ENCODE results near the gene LRCH1. TPM values are rescaled to one million over a fixed set of nuclear protein-coding genes. Genes with fewer than 3 reads are reported as not detected.

LRCH1 gene
- total and polyA plus RNA-seq, 2 of the 4 experiments (the other 2 are of a cell fraction), result 7.0 to 8.8 TPM

GRCh38 chr13:46613409-46614049 is 60.6 kb downstream of the LRCH1 start:
- DNase-seq, result peak; percentile 40
- in situ Hi-C loops (cut with MboI; ENCODE audit: low sequenced_read_pairs) (loop anchor here (5.0 kb wide), 1 partner anchor 61 kb away; the partner anchor contains the start of gene LRCH1), dilution Hi-C loops (cut with HindIII; ENCODE audit: low sequenced_read_pairs, unreplicated experiment) (no loop called here), intact Hi-C loops (cut with micrococcal nuclease) (no loop called here)
- Histone ChIP-seq H3K4ac (ENCODE audit: low read depth, low read length) (no peak overlapping the region), H3K14ac (replicated peaks; ENCODE audit: low read depth, low read length) (no peak overlapping the region; the same call in 1 of the 2 replicates), H4K8ac (ENCODE audit: low read depth in 2 of 2, low read length in 2 of 2) (no peak overlapping the region), H3K23ac (ENCODE audit: low read depth, low read length) (no peak overlapping the region), H3K9me3 (ENCODE audit: control insufficient read depth, insufficient read depth, low read length) (no peaks in the 10 kb centered on the region), H2AK9ac (replicated peaks; ENCODE audit: low read depth, low read length, poor library complexity) (no peak overlapping the region), H2BK15ac (ENCODE audit: low read depth, low read length) (no peak overlapping the region), H4K5ac (ENCODE audit: low read depth, low read length) (peak overlapping the region; percentile 58; the same call in 1 of the 2 replicates), H3K4me1 (ENCODE audit: control insufficient read depth, insufficient read depth, low read length) (peaks cover 16% of the 10 kb centered on the region), H4K20me1 (ENCODE audit: insufficient read depth, low read length) (peaks cover 30% of the 10 kb centered on the region), H3K27me3 (ENCODE audit: control insufficient read depth, insufficient read depth, low read length) (no peaks in the 10 kb centered on the region), H2AFZ (replicated peaks; ENCODE audit: low read length, poor library complexity) (no peak overlapping the region), H3K56ac (ENCODE audit: extremely low read depth, insufficient read depth, low read length) (no peak overlapping the region), H3K18ac (ENCODE audit: low read depth, low read length) (peak overlapping the region; percentile 24; the same call in 1 of the 2 replicates), H2AK5ac (ENCODE audit: low read depth, low read length) (no peak overlapping the region; the same call in 1 of the 2 replicates), H3K36me3 (ENCODE audit: control insufficient read depth, insufficient read depth, low read length) (no peaks in the 10 kb centered on the region), H2BK120ac (ENCODE audit: low read depth, low read length) (no peak overlapping the region), H2BK5ac (ENCODE audit: low read depth, low read length, poor library complexity, severe bottlenecking) (no peak overlapping the region), H3K79me1 (ENCODE audit: low read depth in 1 of 2, low read length in 2 of 2) (peaks cover 30 to 67% of the 10 kb centered on the region in 2 experiments), H2BK20ac (ENCODE audit: low read depth, low read length) (no peak overlapping the region), H3K4me3 (ENCODE audit: insufficient read depth, low read depth, low read length) (no peak overlapping the region), H4K91ac (ENCODE audit: insufficient read depth, low read depth, low read length) (no peak overlapping the region), H3K9me1 (ENCODE audit: insufficient read depth, low read length) (peaks cover 26% of the 10 kb centered on the region), H3K27ac (ENCODE audit: insufficient read depth, low read length) (no peak overlapping the region), H3K4me2 (ENCODE audit: low read depth, low read length) (no peak overlapping the region), H3K9ac (ENCODE audit: low read depth, low read length) (no peak overlapping the region)
- ATAC-seq (ENCODE audit: low read depth), result no peak
- no CpG with 5 or more reads among the region's 8 CpGs for WGBS, 2 experiments (ENCODE audit: extremely low coverage in 2 of 2, insufficient read length in 1 of 2)
- TF ChIP-seq CEBPB (IDR thresholded peaks at IDR 0.05; ENCODE audit: low read depth, low read length), result peak; percentile 13; the same call in 1 of the 2 replicates
- TF ChIP-seq RAD21 (IDR thresholded peaks at IDR 0.05; ENCODE audit: low read length), result no peak
- TF ChIP-seq MAZ (IDR thresholded peaks at IDR 0.05; ENCODE audit: borderline replicate concordance, low read depth, low read length), result no peak
- peak; percentile 96 for TF ChIP-seq MAFK (IDR thresholded peaks at IDR 0.05; ENCODE audit: low read depth, low read length)
- CTCF ChIA-PET, result interaction anchor here (0.6 kb wide), 1 partner anchor 17 kb away, joined by 3 read pairs; no protein-coding TSS in a partner anchor
- POLR2A ChIA-PET (ENCODE audit: unreplicated experiment), result no interaction called here
- no TSS peak for BruUV-seq (replicated peaks)
